ENCODE results near the gene SERINC3. TPM values are rescaled to one million over a fixed set of nuclear protein-coding genes. Genes with fewer than 3 reads are reported as not detected.

The SERINC3 gene
- total and polyA plus RNA-seq, 2 donors (not counting 1 experiment from before 2014, with no cell fraction given) = 120 to 238 TPM

- Histone ChIP-seq H3K9ac (ENCODE audit: insufficient read depth, low read length) (no peak overlapping the region), H3K79me2 (ENCODE audit: control insufficient read depth, insufficient read depth, low read length) (no peaks in the 10 kb centered on the region), H3K36me3 (ENCODE audit: control insufficient read depth, insufficient read depth, low read length) (peaks cover 13% of the 10 kb centered on the region), H2AFZ (ENCODE audit: low read length) (no peak overlapping the region), H3K4me1 (ENCODE audit: control insufficient read depth, extremely low read depth, insufficient read depth, low read length) (peaks cover 19% of the 10 kb centered on the region), H3K4me3 (replicated peaks in 1 of 4; ENCODE audit: control extremely low read depth in 1 of 4, insufficient read depth in 1 of 4, low read depth in 3 of 4, low read length in 4 of 4) (no peak overlapping the region), H3K4me2 (ENCODE audit: extremely low read depth, insufficient read depth, low read length) (no peak overlapping the region), H3K27ac (ENCODE audit: insufficient read depth, low read length) (no peak overlapping the region), H4K20me1 (ENCODE audit: control insufficient read depth, extremely low read depth, insufficient read depth, low read length) (no peaks in the 10 kb centered on the region), H3K27me3 (ENCODE audit: control insufficient read depth, insufficient read depth, low read length) (no peaks in the 10 kb centered on the region), H3K9me3 (ENCODE audit: control insufficient read depth, insufficient read depth, low read depth, low read length) (no peaks in the 10 kb centered on the region)
- TF ChIP-seq CTCF (conservative IDR thresholded peaks at IDR 0.05 in 1 of 2, IDR thresholded peaks at IDR 0.05 in 1 of 2; ENCODE audit: low read depth in 1 of 2, low read length in 2 of 2) (no peak), EZH2 (IDR thresholded peaks at IDR 0.05; ENCODE audit: low read length, missing control alignments) (no peak)
- no peak for DNase-seq (ENCODE audit: low read depth in 2 of 2)
Measured at GRCh38 chr20:44489931-44490330, 31.9 kb downstream of the SERINC3 start.

DNA sequence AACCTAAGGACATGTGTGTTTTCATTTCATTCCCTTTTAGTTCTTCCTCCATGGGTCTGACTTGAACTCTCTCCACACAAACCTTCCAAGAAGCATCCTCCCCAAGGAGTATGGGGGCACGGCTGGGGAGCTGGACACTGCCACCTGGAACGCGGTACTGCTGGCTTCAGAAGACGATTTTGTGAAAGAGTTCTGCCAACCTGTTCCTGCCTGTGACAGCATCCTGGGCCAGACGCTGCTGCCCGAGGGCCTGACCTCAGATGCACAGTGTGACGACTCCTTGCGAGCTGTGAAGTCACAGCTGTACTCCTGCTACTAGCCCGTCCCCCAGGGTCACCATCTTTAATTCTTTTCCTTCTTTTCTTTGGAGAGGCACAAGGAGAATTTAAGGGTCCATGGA is 32.6 kb downstream of the SERINC3 start:
- no peak overlapping the region for H3K27ac ChIP-seq (ENCODE audit: insufficient read depth, low read length)
- no peaks in the 10 kb centered on the region for H3K9me3 ChIP-seq (ENCODE audit: control insufficient read depth, insufficient read depth, low read depth, low read length)
- no peak overlapping the region for H3K4me3 ChIP-seq (replicated peaks in 1 of 4; ENCODE audit: control extremely low read depth in 1 of 4, insufficient read depth in 1 of 4, low read depth in 3 of 4, low read length in 4 of 4)
- H3K4me1 ChIP-seq (ENCODE audit: control insufficient read depth, extremely low read depth, insufficient read depth, low read length) = peaks cover 14% of the 10 kb centered on the region
- TF ChIP-seq CTCF (conservative IDR thresholded peaks at IDR 0.05 in 1 of 2, IDR thresholded peaks at IDR 0.05 in 1 of 2; ENCODE audit: low read depth in 1 of 2, low read length in 2 of 2) = no peak
- TF ChIP-seq EZH2 (IDR thresholded peaks at IDR 0.05; ENCODE audit: low read length, missing control alignments) = no peak
- H3K4me2 ChIP-seq (ENCODE audit: extremely low read depth, insufficient read depth, low read length) = no peak overlapping the region
- DNase-seq (ENCODE audit: low read depth in 2 of 2) = no peak
- peaks cover 17% of the 10 kb centered on the region for H3K36me3 ChIP-seq (ENCODE audit: control insufficient read depth, insufficient read depth, low read length)
- no peaks in the 10 kb centered on the region for H3K79me2 ChIP-seq (ENCODE audit: control insufficient read depth, insufficient read depth, low read length)
- H2AFZ ChIP-seq (ENCODE audit: low read length) = no peak overlapping the region
- no peaks in the 10 kb centered on the region for H3K27me3 ChIP-seq (ENCODE audit: control insufficient read depth, insufficient read depth, low read length)
- H3K9ac ChIP-seq (ENCODE audit: insufficient read depth, low read length) = no peak overlapping the region
- H4K20me1 ChIP-seq (ENCODE audit: control insufficient read depth, extremely low read depth, insufficient read depth, low read length) = no peaks in the 10 kb centered on the region

GRCh38 chr20:44488551-44488950 is 33.3 kb downstream of the SERINC3 start:
- no peak overlapping the region for H3K4me3 ChIP-seq (replicated peaks in 1 of 4; ENCODE audit: control extremely low read depth in 1 of 4, insufficient read depth in 1 of 4, low read depth in 3 of 4, low read length in 4 of 4)
- no peak overlapping the region for H3K9ac ChIP-seq (ENCODE audit: insufficient read depth, low read length)
- no peaks in the 10 kb centered on the region for H3K79me2 ChIP-seq (ENCODE audit: control insufficient read depth, insufficient read depth, low read length)
- no peaks in the 10 kb centered on the region for H4K20me1 ChIP-seq (ENCODE audit: control insufficient read depth, extremely low read depth, insufficient read depth, low read length)
- DNase-seq (ENCODE audit: low read depth in 2 of 2) = no peak
- peaks cover 17% of the 10 kb centered on the region for H3K36me3 ChIP-seq (ENCODE audit: control insufficient read depth, insufficient read depth, low read length)
- no peaks in the 10 kb centered on the region for H3K9me3 ChIP-seq (ENCODE audit: control insufficient read depth, insufficient read depth, low read depth, low read length)
- TF ChIP-seq CTCF (conservative IDR thresholded peaks at IDR 0.05 in 1 of 2, IDR thresholded peaks at IDR 0.05 in 1 of 2; ENCODE audit: low read depth in 1 of 2, low read length in 2 of 2) (no peak), EZH2 (IDR thresholded peaks at IDR 0.05; ENCODE audit: low read length, missing control alignments) (no peak)
- H3K27ac ChIP-seq (ENCODE audit: insufficient read depth, low read length) = no peak overlapping the region
- H2AFZ ChIP-seq (ENCODE audit: low read length) = no peak overlapping the region
- H3K4me1 ChIP-seq (ENCODE audit: control insufficient read depth, extremely low read depth, insufficient read depth, low read length) = peaks cover 10% of the 10 kb centered on the region
- H3K4me2 ChIP-seq (ENCODE audit: extremely low read depth, insufficient read depth, low read length) = no peak overlapping the region
- no peaks in the 10 kb centered on the region for H3K27me3 ChIP-seq (ENCODE audit: control insufficient read depth, insufficient read depth, low read length)
